Astrocyte (in vitro differentiated cells and primary cell): Measurements from ENCODE around the gene ETV3. TPM values are rescaled to one million over a fixed set of nuclear protein-coding genes. Genes with fewer than 3 reads are reported as not detected.

Source experiments
- DNase-seq: peaks from one replicate; pipeline ENCODE4 v3.0.0-alpha.2; 2010; ENCODE audit warnings: low read depth
- FAIRE-seq: peaks from 2 replicates; lab custom pipeline; 2011; peaks lifted over from hg19 to GRCh38; lab: Jason Lieb, UNC
- H2AFZ ChIP-seq: 2 replicates; pipeline ENCODE4 v1.6.0; 2012; ENCODE audit warnings: low read depth, low read length, inconsistent platforms
- H3K27ac ChIP-seq: 2 replicates; pipeline ENCODE4 v1.5.1; 2011; ENCODE audit warnings: low read depth, low read length, inconsistent platforms
- H3K27me3 ChIP-seq: 2 replicates; pipeline ENCODE4 v1.6.0; 2011; ENCODE audit warnings: low read length, inconsistent platforms; ENCODE audit not compliant: insufficient read depth
- H3K36me3 ChIP-seq: 2 replicates; pipeline ENCODE4 v1.5.1; 2011; ENCODE audit warnings: low read length, inconsistent platforms; ENCODE audit not compliant: insufficient read depth
- H3K4me1 ChIP-seq: 2 replicates; pipeline ENCODE4 v1.5.1; 2011; ENCODE audit warnings: low read length, inconsistent platforms; ENCODE audit not compliant: insufficient read depth
- H3K4me2 ChIP-seq: 2 replicates; pipeline ENCODE4 v1.6.0; 2012; ENCODE audit warnings: low read length, inconsistent platforms
- H3K4me3 ChIP-seq: 2 replicates; pipeline ENCODE4 v1.5.1; 2011; ENCODE audit warnings: low read depth, mild to moderate bottlenecking, low read length, inconsistent platforms; ENCODE audit not compliant: insufficient read depth
- H3K79me2 ChIP-seq: 2 replicates; pipeline ENCODE4 v1.6.0; 2012; ENCODE audit warnings: mild to moderate bottlenecking, low read length, inconsistent platforms; ENCODE audit not compliant: insufficient read depth
- H3K9ac ChIP-seq: 2 replicates; pipeline ENCODE4 v1.6.0; 2012; ENCODE audit warnings: mild to moderate bottlenecking, low read length, inconsistent platforms
- H3K9me3 ChIP-seq: 2 replicates; pipeline ENCODE4 v1.5.1; 2012; ENCODE audit warnings: low read depth, mild to moderate bottlenecking, low read length, inconsistent platforms; ENCODE audit not compliant: insufficient read depth
- H4K20me1 ChIP-seq: 2 replicates; pipeline ENCODE4 v1.6.0; 2012; ENCODE audit warnings: low read length, inconsistent platforms; ENCODE audit not compliant: insufficient read depth
- H3K27ac Mint-ChIP-seq: one replicate; pipeline ENCODE4 v1.8.0; 2021; ENCODE audit warnings: mild to moderate bottlenecking, mixed read lengths; ENCODE audit not compliant: unreplicated experiment
- H3K27me3 Mint-ChIP-seq: one replicate; pipeline ENCODE4 v1.8.0; 2021; ENCODE audit warnings: low read depth, mixed read lengths; ENCODE audit not compliant: unreplicated experiment
- H3K36me3 Mint-ChIP-seq: one replicate; pipeline ENCODE4 v1.8.0; 2021; ENCODE audit warnings: low read depth, mixed read lengths; ENCODE audit not compliant: unreplicated experiment
- H3K4me1 Mint-ChIP-seq: one replicate; pipeline ENCODE4 v1.8.0; 2021; ENCODE audit warnings: low read depth, mixed read lengths; ENCODE audit not compliant: unreplicated experiment
- H3K4me3 Mint-ChIP-seq: one replicate; pipeline ENCODE4 v1.8.0; 2021; ENCODE audit warnings: mild to moderate bottlenecking, moderate library complexity, mixed read lengths; ENCODE audit not compliant: unreplicated experiment
- H3K9me3 Mint-ChIP-seq: one replicate; pipeline ENCODE4 v1.8.0; 2021; ENCODE audit warnings: mild to moderate bottlenecking, mixed read lengths; ENCODE audit not compliant: unreplicated experiment
- CTCF ChIP-seq: IDR thresholded peaks from 2 replicates; pipeline ENCODE4 v1.5.1; 2011; ENCODE audit warnings: low read depth, mild to moderate bottlenecking, inconsistent platforms, low read length, moderate library complexity; ENCODE audit not compliant: insufficient read depth
- EZH2 ChIP-seq: IDR thresholded peaks from 2 replicates; pipeline ENCODE4 v1.6.1; 2012; ENCODE audit warnings: mild to moderate bottlenecking, low read length, inconsistent platforms; ENCODE audit not compliant: insufficient read depth
- total RNA-seq: library from RNA; stranded (reverse); gene quantifications from 2 replicates; pipeline ENCODE4 v1.2.1, GENCODE V29; 2021

ETV3 gene
- total RNA-seq, 1 donor from 2014 or later, result 37.5 TPM

GRCh38 chr1:157151073-157151472 lies 12.9 kb upstream of the ETV3 start:
- Mint-ChIP-seq H3K9me3 (peaks cover 3% of the 10 kb centered on the region), H3K27me3 (peaks cover 11% of the 10 kb centered on the region), H3K4me1 (peaks cover 27% of the 10 kb centered on the region), H3K27ac (no peak overlapping the region), H3K4me3 (no peak overlapping the region), H3K36me3 (peaks cover 2% of the 10 kb centered on the region)
- Histone ChIP-seq H3K4me3 (no peak overlapping the region), H3K79me2 (no peaks in the 10 kb centered on the region), H3K4me1 (peaks cover 12% of the 10 kb centered on the region), H3K27ac (no peak overlapping the region), H3K9ac (no peak overlapping the region), H3K9me3 (no peaks in the 10 kb centered on the region), H3K36me3 (no peaks in the 10 kb centered on the region), H3K27me3 (no peaks in the 10 kb centered on the region), H3K4me2 (no peak overlapping the region), H4K20me1 (no peaks in the 10 kb centered on the region), H2AFZ (no peak overlapping the region)
- FAIRE-seq, result no peak
- no peak for DNase-seq
- no peak for TF ChIP-seq EZH2
- no peak for TF ChIP-seq CTCF

- H3K4me1 Mint-ChIP-seq, result peaks cover 23% of the 10 kb centered on the region
- FAIRE-seq, result no peak
- no peaks in the 10 kb centered on the region for H3K27me3 ChIP-seq
Measured at GRCh38 chr1:157150631-157151030, 12.4 kb upstream of the ETV3 start.

More at GRCh38 chr1:157150631-157151030, 12.4 kb upstream of the ETV3 start:
- H3K4me3 Mint-ChIP-seq, result no peak overlapping the region
- Histone ChIP-seq H4K20me1 (no peaks in the 10 kb centered on the region), H3K27ac (no peak overlapping the region), H3K79me2 (no peaks in the 10 kb centered on the region), H3K36me3 (no peaks in the 10 kb centered on the region), H3K9ac (no peak overlapping the region), H2AFZ (no peak overlapping the region), H3K4me3 (no peak overlapping the region), H3K4me2 (no peak overlapping the region), H3K4me1 (peaks cover 9% of the 10 kb centered on the region), H3K9me3 (no peaks in the 10 kb centered on the region)
- H3K27ac Mint-ChIP-seq, result no peak overlapping the region
- TF ChIP-seq CTCF (no peak), EZH2 (no peak)
- peaks cover 3% of the 10 kb centered on the region for H3K9me3 Mint-ChIP-seq
- H3K36me3 Mint-ChIP-seq, result peaks cover 2% of the 10 kb centered on the region
- no peak for DNase-seq
- H3K27me3 Mint-ChIP-seq, result peaks cover 11% of the 10 kb centered on the region
